Stomach (tissue), 9 donors: Measurements from ENCODE around the gene ABHD15. TPM values are rescaled to one million over a fixed set of nuclear protein-coding genes. Genes with fewer than 3 reads are reported as not detected.
A peak's percentile ranks its signal among the peaks of the same experiment; 100 is the strongest.

ENCODE experiments used
- DNase-seq, 2 donors: peaks; one replicate each; pipeline versions ENCODE4 v3.0.0 to v3.0.0-alpha.2; 2013 to 2019
- H3K27ac ChIP-seq, 5 donors: fragments of 200-600 bp in 4 of 5; sonication (generic) in 4 of 5; one replicate each; pipeline ENCODE4 v1.5.1; 2013 to 2019; ENCODE audit warnings: mild to moderate bottlenecking in 1 of 5, moderate library complexity in 1 of 5
- H3K27me3 ChIP-seq, 3 donors: fragments of 200-600 bp; sonication (generic); one replicate each; pipeline ENCODE4 v1.5.1; 2017 to 2019; ENCODE audit warnings: mixed run types in 1 of 3
- H3K36me3 ChIP-seq, 4 donors: fragments of 200-600 bp; sonication (generic); 1 replicate in 3 of 4; 2 replicates in 1 of 4; pipeline ENCODE4 v1.5.1; 2016 to 2019
- H3K4me1 ChIP-seq, 4 donors: fragments of 200-600 bp; sonication (generic); one replicate each; pipeline ENCODE4 v1.5.1; 2016 to 2019
- H3K4me3 ChIP-seq, 4 donors: fragments of 200-600 bp; sonication (generic) in 3 of 4; one replicate each; pipeline ENCODE4 v1.5.1; 2016 to 2019; ENCODE audit warnings: mild to moderate bottlenecking in 1 of 4
- H3K9me3 ChIP-seq, 4 donors: fragments of 200-600 bp; sonication (generic); one replicate each; pipeline ENCODE4 v1.5.1; 2016 to 2019
- CTCF ChIP-seq, 7 experiments: fragments of 450-650 bp in 4 of 7; fragments of 200-600 bp in 3 of 7; sonication (generic) in 3 of 7; IDR thresholded peaks; one replicate each; pipeline ENCODE4 v1.5.1; 2016 to 2019; ENCODE audit warnings: antibody characterized with exemption in 7 of 7, control low read depth in 2 of 7, mild to moderate bottlenecking in 1 of 7
- EP300 ChIP-seq: sonication (generic); formaldehyde crosslinking; IDR thresholded peaks from one replicate; pipeline ENCODE4 v1.6.1; 2017; ENCODE audit warnings: antibody characterized with exemption
- POLR2A ChIP-seq, 4 donors: fragments of 450-650 bp; IDR thresholded peaks; one replicate each; pipeline ENCODE4 v1.6.1; 2016; ENCODE audit warnings: antibody characterized with exemption in 4 of 4, control low read depth in 2 of 4, mild to moderate bottlenecking in 1 of 4, moderate library complexity in 1 of 4
- POLR2AphosphoS5 ChIP-seq, 3 donors: sonication (generic); formaldehyde crosslinking; IDR thresholded peaks; one replicate each; pipeline ENCODE4 v1.6.1; 2016; ENCODE audit warnings: antibody characterized with exemption in 3 of 3
- whole genome bisulfite sequencing, 5 donors: extraction: QIAGEN DNeasy Blood & Tissue Kit in 3 of 5; methylation state at CpG; one replicate each; pipeline versions ENCODE4 v1.1.5 to v1.1.7; 2013 to 2018; 5-methylcytosine and 5-hydroxymethylcytosine counted together
- intact Hi-C: fragments of 100-400 bp; cut with DNase I; formaldehyde crosslinking; loops from one replicate; pipeline ENCODE4 v1.15.1; 2023; ENCODE audit warnings: low total_unique reads
- polyA plus RNA-seq, 3 donors: library from polyadenylated mRNA; stranded (reverse); fragments of 200-250 nt; gene quantifications; one replicate each; pipeline ENCODE4 v1.2.3, GENCODE V29; 2013
- total RNA-seq, 5 donors: library from RNA; depleted of rRNA; stranded (reverse); fragments of >200 nt; gene quantifications; one replicate each; pipeline versions ENCODE4 v1.1.0 to v1.2.3, GENCODE V29; 2014 to 2016
- donor health status: healthy with polysubstance abuse.
- donor health status: Bipolar disorder and iron deficiency.
- donor health status: healthy.

The ABHD15 gene
- total and polyA plus RNA-seq, 8 donors, result 0.58 to 17.4 (median 6.9) TPM

- no peaks in the 10 kb centered on the region for H3K27me3 ChIP-seq
- peaks cover 43 to 77% (median 75%) of the 10 kb centered on the region in 4 donors for H3K36me3 ChIP-seq
- H3K27ac ChIP-seq, result peak overlapping the region in 1 of 5 donors; percentile 30
- TF ChIP-seq POLR2AphosphoS5 (IDR thresholded peaks at IDR 0.05), result peak in 2 of 3 donors; percentile 48 to 86
- TF ChIP-seq POLR2A (IDR thresholded peaks at IDR 0.05), result no peak
- TF ChIP-seq CTCF (IDR thresholded peaks at IDR 0.05), result peak in 5 of 7 experiments; percentile 73 to 93 (median 89)
- no peak for TF ChIP-seq EP300
- intact Hi-C loops, result no loop called here
- DNase-seq, result peak; percentile 89 to 94
- H3K9me3 ChIP-seq, result no peaks in the 10 kb centered on the region
- H3K4me3 ChIP-seq, result no peak overlapping the region
- H3K4me1 ChIP-seq, result peaks cover 0 to 37% (median 26%) of the 10 kb centered on the region in 4 donors
- WGBS, 5 donors, result 59 to 62% (median 60%) methylated on average over 13 to 15 of the region's 15 CpGs
Measured at GRCh38 chr17:29579866-29580771, 13.3 kb upstream of the ABHD15 start.

- Histone ChIP-seq H3K9me3 (no peaks in the 10 kb centered on the region), H3K4me3 (no peak overlapping the region), H3K27ac (peak overlapping the region in 1 of 5 donors; percentile 27), H3K36me3 (peaks cover 54 to 90% (median 87%) of the 10 kb centered on the region in 4 donors), H3K27me3 (no peaks in the 10 kb centered on the region), H3K4me1 (peaks cover 4 to 33% (median 33%) of the 10 kb centered on the region in 4 donors)
- intact Hi-C loops, result no loop called here
- no peak for TF ChIP-seq POLR2A (IDR thresholded peaks at IDR 0.05)
- TF ChIP-seq CTCF (IDR thresholded peaks at IDR 0.05), result no peak
- no peak for TF ChIP-seq EP300
- TF ChIP-seq POLR2AphosphoS5 (IDR thresholded peaks at IDR 0.05), result no peak
- DNase-seq, result no peak
- 88 to 97% (median 93%) methylated on average over 14 of the region's 14 CpGs for WGBS, 5 donors
Measured at GRCh38 chr17:29578626-29579485, 12.0 kb upstream of the ABHD15 start.

GRCh38 chr17:29577385-29578211 lies 10.8 kb upstream of the ABHD15 start:
- intact Hi-C loops, result no loop called here
- no peak for TF ChIP-seq EP300
- TF ChIP-seq POLR2A (IDR thresholded peaks at IDR 0.05), result no peak
- TF ChIP-seq CTCF (IDR thresholded peaks at IDR 0.05), result no peak
- TF ChIP-seq POLR2AphosphoS5 (IDR thresholded peaks at IDR 0.05), result no peak
- H3K27ac ChIP-seq, result peak overlapping the region in 1 of 5 donors; percentile 27
- H3K27me3 ChIP-seq, result no peaks in the 10 kb centered on the region
- peaks cover 52 to 89% (median 83%) of the 10 kb centered on the region in 4 donors for H3K36me3 ChIP-seq
- H3K4me1 ChIP-seq, result peaks cover 12 to 46% (median 44%) of the 10 kb centered on the region in 4 donors
- H3K4me3 ChIP-seq, result no peak overlapping the region
- WGBS, 5 donors, result 65 to 87% (median 79%) methylated on average over 13 to 22 of the region's 22 CpGs
- peak in 1 of 2 donors; percentile 69 for DNase-seq
- no peaks in the 10 kb centered on the region for H3K9me3 ChIP-seq
